Mucosa of stomach (tissue), 1 donor: ENCODE results near the gene SERPINE3.

ENCODE experiments used
- H3K27me3 ChIP-seq: one replicate; pipeline ENCODE4 v1.7.0; 2013; ENCODE audit warnings: mild to moderate bottlenecking, low read length; ENCODE audit not compliant: control insufficient read depth, insufficient read depth
- H3K36me3 ChIP-seq: one replicate; pipeline ENCODE4 v1.7.0; 2013; ENCODE audit warnings: low read length; ENCODE audit not compliant: control insufficient read depth, insufficient read depth
- H3K4me1 ChIP-seq: one replicate; pipeline ENCODE4 v1.7.0; 2013; ENCODE audit warnings: mild to moderate bottlenecking, low read length; ENCODE audit not compliant: control insufficient read depth, insufficient read depth
- H3K4me3 ChIP-seq: one replicate; pipeline ENCODE4 v1.7.0; 2013; ENCODE audit warnings: low read length
- H3K9ac ChIP-seq: one replicate; pipeline ENCODE4 v1.7.0; 2013; ENCODE audit warnings: mild to moderate bottlenecking, low read length, moderate library complexity
- H3K9me3 ChIP-seq: one replicate; pipeline ENCODE4 v1.7.0; 2013; ENCODE audit warnings: mild to moderate bottlenecking, low read length, moderate library complexity; ENCODE audit not compliant: control insufficient read depth
- donor health status: Pancreatic carcinoma.

The SERPINE3 gene

DNA sequence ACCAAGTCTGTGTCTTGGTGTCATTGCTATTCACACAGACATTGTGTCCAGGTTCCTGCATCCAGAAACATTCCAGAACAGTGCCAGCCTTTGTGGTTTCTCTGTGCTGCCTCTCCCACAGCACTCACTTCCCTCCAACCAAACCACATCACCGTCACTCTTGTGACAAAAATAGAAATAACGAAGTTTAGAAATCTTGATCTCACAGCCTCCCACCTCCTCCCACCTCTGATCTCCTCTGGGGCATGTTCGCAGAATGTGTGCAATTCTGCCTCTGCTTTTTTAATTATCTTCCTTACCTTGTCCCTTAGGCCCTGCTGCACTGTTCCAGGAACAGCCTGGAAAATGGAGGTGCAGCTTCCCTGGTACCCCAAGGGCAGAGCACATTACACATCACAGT lies 8.7 kb upstream of the SERPINE3 start:
- no peaks in the 10 kb centered on the region for H3K27me3 ChIP-seq
- no peaks in the 10 kb centered on the region for H3K36me3 ChIP-seq
- no peaks in the 10 kb centered on the region for H3K4me1 ChIP-seq
- no peak overlapping the region for H3K4me3 ChIP-seq
- H3K9me3 ChIP-seq, result no peaks in the 10 kb centered on the region
- H3K9ac ChIP-seq, result no peak overlapping the region

DNA sequence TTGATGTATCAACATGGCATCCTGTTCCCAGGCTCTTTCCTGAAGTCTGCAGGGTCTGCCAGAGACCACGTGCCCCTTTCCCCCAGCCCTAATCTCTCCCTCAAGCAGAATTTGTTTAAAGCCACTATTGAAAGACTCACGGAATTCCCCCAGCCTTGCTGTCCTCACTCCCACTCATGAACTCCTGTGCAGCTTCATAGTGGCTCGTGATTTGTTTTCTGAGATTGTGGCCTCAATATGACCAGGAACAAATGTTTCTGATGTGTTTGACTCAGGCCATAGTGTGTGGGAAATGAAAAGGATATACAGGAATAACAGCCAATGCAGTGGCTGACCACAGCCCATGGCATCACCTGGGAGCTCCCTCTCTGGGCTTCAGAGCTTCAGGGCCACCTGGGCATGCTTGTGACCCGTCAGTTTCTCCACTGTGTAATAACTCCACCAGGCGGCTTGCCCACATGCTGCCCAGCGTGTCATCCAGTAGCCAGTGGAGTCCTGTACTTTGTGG lies 8.1 kb upstream of the SERPINE3 start:
- H3K4me3 ChIP-seq, result no peak overlapping the region
- H3K27me3 ChIP-seq, result no peaks in the 10 kb centered on the region
- no peaks in the 10 kb centered on the region for H3K36me3 ChIP-seq
- no peaks in the 10 kb centered on the region for H3K4me1 ChIP-seq
- H3K9me3 ChIP-seq, result no peaks in the 10 kb centered on the region
- H3K9ac ChIP-seq, result no peak overlapping the region

- Histone ChIP-seq H3K27me3 (no peaks in the 10 kb centered on the region), H3K9ac (no peak overlapping the region), H3K36me3 (no peaks in the 10 kb centered on the region), H3K4me3 (no peak overlapping the region), H3K9me3 (no peaks in the 10 kb centered on the region), H3K4me1 (no peaks in the 10 kb centered on the region)
Observed at GRCh38 chr13:51332566-51333361, 6.7 kb upstream of the SERPINE3 start.

- H3K4me3 ChIP-seq, result no peak overlapping the region
- no peaks in the 10 kb centered on the region for H3K9me3 ChIP-seq
- H3K36me3 ChIP-seq, result no peaks in the 10 kb centered on the region
- no peak overlapping the region for H3K9ac ChIP-seq
- no peaks in the 10 kb centered on the region for H3K4me1 ChIP-seq
- H3K27me3 ChIP-seq, result no peaks in the 10 kb centered on the region
Observed at GRCh38 chr13:51333421-51333820, 6.1 kb upstream of the SERPINE3 start.

DNA sequence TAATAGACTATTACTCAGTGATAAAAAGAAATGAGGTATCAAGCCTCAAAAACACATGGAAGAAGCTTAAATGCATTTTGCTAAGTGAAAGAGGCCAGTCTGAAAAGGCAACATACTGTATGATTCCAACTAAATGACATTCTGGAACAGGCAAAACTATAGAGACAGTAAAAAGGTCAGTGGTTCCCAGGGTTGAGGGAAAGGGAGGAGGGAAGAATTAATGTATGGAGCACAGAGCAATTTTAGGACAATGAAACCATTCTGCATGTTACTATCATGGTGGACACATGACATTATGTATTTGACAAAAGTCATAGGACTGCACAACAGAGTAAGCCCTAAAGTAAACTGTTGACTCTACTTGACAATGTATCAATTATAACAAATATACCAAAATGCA lies 5.7 kb upstream of the SERPINE3 start:
- H3K9me3 ChIP-seq, result no peaks in the 10 kb centered on the region
- no peaks in the 10 kb centered on the region for H3K27me3 ChIP-seq
- no peak overlapping the region for H3K9ac ChIP-seq
- no peaks in the 10 kb centered on the region for H3K36me3 ChIP-seq
- no peak overlapping the region for H3K4me3 ChIP-seq
- H3K4me1 ChIP-seq, result no peaks in the 10 kb centered on the region

DNA sequence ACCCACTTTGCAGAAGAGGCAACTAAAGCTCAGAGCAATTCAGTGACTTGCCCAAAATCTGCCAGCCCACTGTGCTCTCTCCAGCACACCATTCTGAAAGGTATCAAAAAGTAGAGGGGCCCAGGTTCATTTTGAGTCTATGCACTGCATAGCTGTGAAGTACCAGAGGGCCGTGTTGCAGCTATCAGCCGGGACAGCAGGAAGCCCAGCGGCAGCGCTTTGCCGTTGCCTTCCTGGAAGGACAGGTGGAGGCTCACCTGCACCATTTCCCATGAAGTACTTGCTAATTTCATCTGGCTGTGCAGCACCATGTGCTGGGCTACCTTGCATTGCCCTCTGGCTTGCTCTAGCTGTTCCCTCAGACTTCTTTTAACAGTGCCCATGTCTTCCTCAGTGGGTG lies 2.7 kb upstream of the SERPINE3 start:
- Histone ChIP-seq H3K4me1 (no peaks in the 10 kb centered on the region), H3K27me3 (no peaks in the 10 kb centered on the region), H3K36me3 (no peaks in the 10 kb centered on the region), H3K9ac (no peak overlapping the region), H3K9me3 (no peaks in the 10 kb centered on the region), H3K4me3 (no peak overlapping the region)

DNA sequence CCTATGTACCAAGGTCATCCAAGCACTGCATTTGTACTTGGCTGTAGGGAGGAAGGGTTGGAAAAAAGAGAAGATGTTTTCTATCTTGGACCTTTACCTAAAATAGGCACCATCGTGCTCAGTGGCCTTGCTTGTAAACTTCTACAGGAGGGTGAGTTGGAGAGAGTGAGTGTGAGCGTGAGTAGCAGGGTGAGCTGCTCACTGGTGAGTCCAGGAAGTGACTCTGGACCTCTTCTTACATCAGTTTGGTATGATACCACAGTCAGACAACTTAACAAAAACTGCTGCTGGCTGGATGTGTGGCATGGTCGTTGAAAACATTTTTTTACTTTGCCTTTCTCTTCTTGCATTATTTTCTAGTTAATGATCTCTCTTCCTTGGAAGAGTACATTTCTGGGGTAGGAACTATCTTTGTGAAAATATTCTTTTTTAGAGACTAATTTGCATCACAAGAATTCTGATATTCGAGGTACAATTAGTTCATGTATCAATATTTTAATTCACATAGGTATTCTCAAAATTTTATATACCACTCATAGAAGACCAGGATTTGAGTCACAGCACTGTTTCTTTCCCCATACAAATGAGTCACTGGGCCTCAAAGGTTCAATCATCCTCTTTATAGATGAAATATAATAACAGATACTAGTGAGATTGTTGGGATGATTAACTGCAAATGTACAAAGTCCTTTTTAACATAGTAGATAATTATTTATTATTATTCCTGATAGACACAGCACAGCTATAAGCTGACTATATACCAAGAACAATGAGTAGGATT lies 651 bp downstream of the SERPINE3 start:
- Histone ChIP-seq H3K36me3 (no peaks in the 10 kb centered on the region), H3K4me1 (no peaks in the 10 kb centered on the region), H3K9me3 (no peaks in the 10 kb centered on the region), H3K9ac (no peak overlapping the region), H3K4me3 (no peak overlapping the region), H3K27me3 (no peaks in the 10 kb centered on the region)

DNA sequence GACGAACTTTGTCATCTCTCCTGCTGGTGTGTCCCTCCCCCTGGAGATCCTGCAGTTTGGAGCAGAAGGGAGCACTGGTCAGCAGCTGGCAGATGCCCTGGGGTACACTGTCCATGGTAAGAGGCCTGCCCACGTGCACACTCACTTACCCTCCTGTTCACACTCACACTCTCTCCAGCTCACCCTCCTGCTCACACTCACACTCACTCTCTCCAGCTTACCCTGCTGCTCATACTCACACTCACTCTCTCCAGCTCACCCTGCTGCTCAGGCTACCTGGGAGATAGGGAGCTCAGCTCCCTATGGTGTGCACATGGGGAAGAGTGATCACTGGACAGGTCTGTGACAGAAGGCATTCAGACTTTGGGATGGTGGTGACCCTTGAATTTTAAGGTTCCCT lies 1.7 kb downstream of the SERPINE3 start:
- Histone ChIP-seq H3K27me3 (no peaks in the 10 kb centered on the region), H3K36me3 (no peaks in the 10 kb centered on the region), H3K9ac (no peak overlapping the region), H3K4me1 (no peaks in the 10 kb centered on the region), H3K4me3 (no peak overlapping the region), H3K9me3 (no peaks in the 10 kb centered on the region)

DNA sequence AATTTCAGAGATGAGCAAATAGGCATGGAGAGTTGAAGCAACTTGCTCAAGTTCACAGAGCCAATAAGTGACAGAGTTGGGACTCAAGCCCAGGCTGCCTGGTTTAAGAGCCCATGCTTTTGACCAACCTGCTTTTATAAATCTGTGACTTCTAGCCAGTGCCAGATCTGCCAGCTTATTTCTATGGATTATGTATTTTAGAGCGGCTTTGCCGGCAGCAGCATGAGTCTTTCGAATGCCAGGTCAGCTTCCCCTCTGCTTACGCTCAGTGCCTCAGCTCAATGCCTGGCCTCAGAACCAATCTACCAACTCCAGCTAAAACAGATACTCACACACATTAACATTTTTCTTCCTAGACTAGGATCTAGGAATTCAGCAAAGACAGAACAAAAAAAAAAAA lies 2.3 kb downstream of the SERPINE3 start:
- Histone ChIP-seq H3K9ac (no peak overlapping the region), H3K4me3 (no peak overlapping the region), H3K4me1 (no peaks in the 10 kb centered on the region), H3K36me3 (no peaks in the 10 kb centered on the region), H3K9me3 (no peaks in the 10 kb centered on the region), H3K27me3 (no peaks in the 10 kb centered on the region)

GRCh38 chr13:51342706-51343105 lies 3.2 kb downstream of the SERPINE3 start:
- no peaks in the 10 kb centered on the region for H3K36me3 ChIP-seq
- no peak overlapping the region for H3K4me3 ChIP-seq
- H3K9ac ChIP-seq, result no peak overlapping the region
- no peaks in the 10 kb centered on the region for H3K9me3 ChIP-seq
- H3K27me3 ChIP-seq, result no peaks in the 10 kb centered on the region
- H3K4me1 ChIP-seq, result no peaks in the 10 kb centered on the region

DNA sequence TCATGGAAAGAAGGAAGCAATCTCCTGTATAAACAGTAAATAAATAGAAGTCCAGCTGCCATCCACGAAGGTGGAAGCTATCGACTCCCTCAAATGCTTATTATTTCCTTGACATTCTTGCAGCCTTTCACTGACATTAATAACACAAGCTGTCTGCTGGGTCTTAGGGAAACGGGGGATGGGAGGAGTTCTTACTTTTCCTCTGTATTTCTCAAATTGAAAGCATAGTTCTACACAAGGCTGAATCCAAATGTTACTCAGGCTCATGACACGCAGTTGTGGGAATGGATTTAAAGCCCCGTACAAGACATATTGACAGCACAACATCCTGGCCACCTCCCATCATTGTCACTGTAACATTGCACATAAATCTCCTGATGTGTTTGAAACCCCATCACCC lies 4.0 kb downstream of the SERPINE3 start:
- Histone ChIP-seq H3K27me3 (no peaks in the 10 kb centered on the region), H3K9me3 (no peaks in the 10 kb centered on the region), H3K36me3 (no peaks in the 10 kb centered on the region), H3K4me3 (no peak overlapping the region), H3K9ac (no peak overlapping the region), H3K4me1 (no peaks in the 10 kb centered on the region)

GRCh38 chr13:51346397-51346796 lies 6.9 kb downstream of the SERPINE3 start:
- Histone ChIP-seq H3K27me3 (no peaks in the 10 kb centered on the region), H3K4me1 (no peaks in the 10 kb centered on the region), H3K4me3 (no peak overlapping the region), H3K9me3 (no peaks in the 10 kb centered on the region), H3K36me3 (no peaks in the 10 kb centered on the region), H3K9ac (no peak overlapping the region)
